GM12872 (cell line): ENCODE results near the gene SLC13A5.

Experiments
- CTCF ChIP-seq: IDR thresholded peaks from 3 replicates; pipeline ENCODE4 v1.5.1; 2011; ENCODE audit warnings: low read depth, mild to moderate bottlenecking, low read length, moderate library complexity; ENCODE audit not compliant: insufficient read depth

Gene SLC13A5

GRCh38 chr17:6713130-6713917 lies at the start of gene SLC13A5:
Gene SLC13A5, minus strand, starts transcription at chr17:6713369. Its CDS starts 36 bp downstream, at chr17:6713333.
- peak; percentile 40; the same call in 2 of the 3 replicates for TF ChIP-seq CTCF

GRCh38 chr17:6761779-6762178 lies 48.6 kb upstream of the SLC13A5 start:
- no peak for TF ChIP-seq CTCF

- no peak for TF ChIP-seq CTCF
Measured at GRCh38 chr17:6757747-6758146, 44.6 kb upstream of the SLC13A5 start.

DNA sequence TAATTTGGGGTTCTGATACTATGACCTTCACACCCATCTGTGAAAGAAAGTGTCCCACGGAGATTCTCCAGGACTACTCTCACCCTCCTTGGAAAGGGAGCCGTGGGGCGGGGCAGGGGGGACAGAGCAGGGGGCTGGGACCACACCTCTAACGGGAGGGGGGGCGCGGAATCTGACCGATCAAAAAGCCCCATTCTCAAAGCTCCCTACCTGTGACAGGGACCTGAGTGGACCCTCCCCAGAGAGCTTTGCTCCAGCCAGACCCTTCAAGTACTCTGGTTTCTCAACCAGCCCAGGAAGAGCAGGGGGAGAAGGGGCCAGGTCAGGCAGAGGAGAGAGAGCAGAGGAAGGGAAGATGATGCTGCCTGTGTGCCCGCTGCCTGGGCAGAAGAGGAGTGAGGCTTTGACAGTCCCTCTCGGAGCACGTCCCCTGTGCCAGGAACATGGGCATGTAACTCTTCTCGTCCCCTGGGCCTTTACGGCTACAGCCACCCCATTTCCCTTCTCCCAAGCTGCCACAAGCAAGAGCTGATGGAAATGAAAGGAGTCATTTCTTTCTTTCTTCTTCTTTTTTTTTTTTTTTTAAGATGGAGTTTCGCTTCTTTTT lies 43.4 kb upstream of the SLC13A5 start:
- no peak for TF ChIP-seq CTCF

GRCh38 chr17:6755731-6756184 lies 42.6 kb upstream of the SLC13A5 start, which contains the start of gene XAF1:
Gene XAF1, plus strand, starts transcription at chr17:6756046. Its CDS starts 33 bp downstream, at chr17:6756079.
- no peak for TF ChIP-seq CTCF

DNA sequence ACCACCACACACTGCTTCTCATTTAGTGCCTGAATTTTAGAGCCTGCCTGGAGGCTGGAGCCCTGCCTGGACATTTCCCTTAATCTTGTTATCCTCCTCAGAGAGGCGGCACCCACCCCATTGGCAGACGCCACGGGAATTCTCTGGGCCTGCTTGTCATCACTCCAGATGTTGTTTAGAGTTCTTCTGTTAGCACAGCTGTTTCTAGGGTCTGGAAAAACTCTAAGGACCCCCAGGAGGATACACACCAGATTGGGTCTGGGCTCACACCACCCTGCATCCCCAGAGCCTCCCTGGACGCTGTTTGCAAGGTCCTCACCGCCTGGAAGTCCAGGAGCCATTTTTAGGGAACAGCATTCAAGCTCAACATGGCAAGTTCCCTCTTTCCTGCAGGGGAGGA lies 42.1 kb upstream of the SLC13A5 start:
- no peak for TF ChIP-seq CTCF

DNA sequence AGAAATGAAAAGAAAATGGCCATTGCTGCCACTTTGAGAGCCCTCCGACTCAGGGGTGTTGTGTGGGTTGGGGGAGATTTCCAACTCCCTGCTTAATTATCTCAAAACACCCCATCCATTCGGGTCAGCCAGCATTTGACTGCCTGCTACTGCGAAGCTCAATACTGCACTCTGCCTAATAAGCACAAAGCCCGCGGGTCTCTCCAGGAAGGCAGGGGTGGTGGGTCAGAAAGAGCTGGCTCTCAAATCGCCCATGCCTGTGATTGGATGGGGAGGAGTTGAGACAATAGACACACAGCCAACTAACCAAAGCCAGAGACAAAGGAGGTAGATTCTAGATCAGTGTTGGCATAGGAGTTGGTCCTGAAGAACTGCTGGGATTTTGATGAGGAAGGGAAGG lies 40.4 kb upstream of the SLC13A5 start:
- TF ChIP-seq CTCF: no peak
